Thyroid gland (tissue), 4 donors: ENCODE data around the gene FKRP.

ENCODE experiments used
- CTCF ChIP-seq, 6 experiments: fragments of 200-600 bp in 3 of 6; fragments of 450-650 bp in 3 of 6; sonication (generic) in 3 of 6; IDR thresholded peaks; one replicate each; pipeline ENCODE4 v1.5.1; 2016 to 2019; ENCODE audit warnings: antibody characterized with exemption in 6 of 6, mild to moderate bottlenecking in 2 of 6, inconsistent platforms in 1 of 6, moderate library complexity in 1 of 6
- POLR2A ChIP-seq, 2 donors: fragments of 450-650 bp; IDR thresholded peaks; one replicate each; pipeline ENCODE4 v1.6.1; 2017; ENCODE audit warnings: antibody characterized with exemption in 2 of 2, mild to moderate bottlenecking in 2 of 2, moderate library complexity in 1 of 2

GRCh38 chr19:46725859-46726393 lies 19.9 kb upstream of the FKRP start:
- no peak for TF ChIP-seq CTCF (IDR thresholded peaks at IDR 0.05)
- TF ChIP-seq POLR2A (IDR thresholded peaks at IDR 0.05) = no peak
